IMR-90 (cell line): ENCODE results near the gene ZNF554. TPM values are rescaled to one million over a fixed set of nuclear protein-coding genes. Genes with fewer than 3 reads are reported as not detected.

ENCODE experiments used
- ATAC-seq: fragments of 200-7000 bp; cut with Tn5 transposase; 2 replicates; pipeline ENCODE4 v1.9.1; 2020; ENCODE audit warnings: low read depth, mild to moderate bottlenecking, moderate library complexity
- BruUV-seq: library from RNA; stranded (reverse); fragments of 400-500 nt; replicated peaks from 2 replicates; lab custom pipeline; 2021; lab: Mats Ljungman, UMichigan
- CTCF ChIA-PET: fragments of 300-600 bp; formaldehyde crosslinking; extraction: SDS; loops from one replicate; lab custom pipeline; 2021; ENCODE audit warnings: antibody characterized with exemption; lab: Yijun Ruan, JAX
- POLR2A ChIA-PET: fragments of 300-600 bp; sonication (Branson Sonifier 250); formaldehyde crosslinking; loops from one replicate; lab custom pipeline; 2022; ENCODE audit warnings: antibody characterized with exemption; ENCODE audit not compliant: unreplicated experiment; lab: Charles Lee
- DNase-seq: peaks from one replicate; pipeline ENCODE4 v3.0.0; 2013
- H2AFZ ChIP-seq: replicated peaks from 2 replicates; pipeline ENCODE3; 2013; ENCODE audit warnings: low read length, mild to moderate bottlenecking; ENCODE audit not compliant: poor library complexity
- H2AK5ac ChIP-seq: 2 replicates; pipeline ENCODE4 v1.6.1; 2013; ENCODE audit warnings: low read depth, low read length, inconsistent platforms
- H2AK9ac ChIP-seq: replicated peaks from 2 replicates; pipeline ENCODE3; 2013; ENCODE audit warnings: mild to moderate bottlenecking, low read depth, low read length, moderate library complexity; ENCODE audit not compliant: poor library complexity
- H2BK120ac ChIP-seq: 2 replicates; pipeline ENCODE4 v1.6.1; 2013; ENCODE audit warnings: low read depth, low read length, inconsistent platforms
- H2BK15ac ChIP-seq: 3 replicates; pipeline ENCODE4 v1.6.1; 2013; ENCODE audit warnings: low read depth, low read length, inconsistent platforms
- H2BK20ac ChIP-seq: 2 replicates; pipeline ENCODE4 v1.6.1; 2013; ENCODE audit warnings: low read depth, mild to moderate bottlenecking, inconsistent platforms, low read length, moderate library complexity
- H2BK5ac ChIP-seq: 2 replicates; pipeline ENCODE4 v1.6.1; 2013; ENCODE audit warnings: mild to moderate bottlenecking, low read depth, low read length, inconsistent platforms; ENCODE audit not compliant: poor library complexity, severe bottlenecking
- H3K14ac ChIP-seq: replicated peaks from 2 replicates; pipeline ENCODE4 v1.6.1; 2013; ENCODE audit warnings: low read depth, low read length, inconsistent platforms
- H3K18ac ChIP-seq: 2 replicates; pipeline ENCODE4 v1.6.1; 2013; ENCODE audit warnings: low read depth, low read length, control low read depth
- H3K23ac ChIP-seq: 2 replicates; pipeline ENCODE4 v1.6.1; 2013; ENCODE audit warnings: low read depth, low read length, inconsistent platforms
- H3K27ac ChIP-seq: 2 replicates; pipeline ENCODE4 v1.5.1; 2013; ENCODE audit warnings: mild to moderate bottlenecking, control low read depth, low read length; ENCODE audit not compliant: insufficient read depth
- H3K27me3 ChIP-seq: 2 replicates; pipeline ENCODE4 v1.6.1; 2013; ENCODE audit warnings: low read length; ENCODE audit not compliant: control insufficient read depth, insufficient read depth
- H3K36me3 ChIP-seq: 2 replicates; pipeline ENCODE4 v1.6.1; 2013; ENCODE audit warnings: low read length, mixed read lengths; ENCODE audit not compliant: control insufficient read depth, insufficient read depth
- H3K4ac ChIP-seq: 2 replicates; pipeline ENCODE4 v1.6.1; 2013; ENCODE audit warnings: low read depth, low read length, inconsistent platforms
- H3K4me1 ChIP-seq: 2 replicates; pipeline ENCODE4 v1.6.1; 2013; ENCODE audit warnings: low read length, mixed read lengths; ENCODE audit not compliant: control insufficient read depth, insufficient read depth
- H3K4me2 ChIP-seq: 2 replicates; pipeline ENCODE4 v1.6.1; 2013; ENCODE audit warnings: low read depth, mild to moderate bottlenecking, control low read depth, low read length, moderate library complexity
- H3K4me3 ChIP-seq: 2 replicates; pipeline ENCODE4 v1.5.1; 2013; ENCODE audit warnings: low read depth, mild to moderate bottlenecking, control low read depth, low read length, moderate library complexity; ENCODE audit not compliant: insufficient read depth
- H3K56ac ChIP-seq: 2 replicates; pipeline ENCODE4 v1.6.1; 2013; ENCODE audit warnings: low read length, inconsistent platforms; ENCODE audit not compliant: insufficient read depth; ENCODE audit errors: extremely low read depth
- H3K79me1 ChIP-seq, 2 experiments: 2 replicates each; pipeline ENCODE4 v1.6.1; 2013; ENCODE audit warnings: low read length in 2 of 2, inconsistent platforms in 1 of 2, low read depth in 1 of 2
- H3K9ac ChIP-seq: 2 replicates; pipeline ENCODE4 v1.6.1; 2013; ENCODE audit warnings: low read depth, low read length, control low read depth
- H3K9me1 ChIP-seq: 2 replicates; pipeline ENCODE4 v1.6.1; 2013; ENCODE audit warnings: low read length, inconsistent platforms; ENCODE audit not compliant: insufficient read depth
- H3K9me3 ChIP-seq: 2 replicates; pipeline ENCODE4 v1.6.1; 2013; ENCODE audit warnings: low read length; ENCODE audit not compliant: control insufficient read depth, insufficient read depth
- H4K20me1 ChIP-seq: 2 replicates; pipeline ENCODE4 v1.6.1; 2013; ENCODE audit warnings: low read length, inconsistent platforms; ENCODE audit not compliant: insufficient read depth
- H4K5ac ChIP-seq: 2 replicates; pipeline ENCODE4 v1.6.1; 2013; ENCODE audit warnings: mild to moderate bottlenecking, low read depth, low read length, control low read depth
- H4K8ac ChIP-seq, 2 experiments: 2 replicates each; pipeline ENCODE4 v1.6.1; 2013; ENCODE audit warnings: low read depth in 2 of 2, low read length in 2 of 2, control low read depth in 1 of 2, inconsistent platforms in 1 of 2
- H4K91ac ChIP-seq: 2 replicates; pipeline ENCODE4 v1.6.1; 2013; ENCODE audit warnings: low read depth, low read length, inconsistent platforms; ENCODE audit not compliant: insufficient read depth
- CHD1 ChIP-seq: IDR thresholded peaks from 2 replicates; pipeline ENCODE4 v1.6.1; 2012; ENCODE audit warnings: low read depth, low read length, improper control_type of control experiment
- RCOR1 ChIP-seq: IDR thresholded peaks from 2 replicates; pipeline ENCODE4 v1.6.1; 2012; ENCODE audit warnings: mild to moderate bottlenecking, low read length, improper control_type of control experiment; ENCODE audit not compliant: insufficient replicate concordance
- SMC3 ChIP-seq: fragments of 150-350 bp; IDR thresholded peaks from 2 replicates; pipeline ENCODE4 v1.6.1; 2016; ENCODE audit warnings: low read depth, mild to moderate bottlenecking, antibody characterized with exemption, low read length, moderate library complexity
- WGBS, 2 experiments: methylation state at CpG; one replicate each; pipeline versions ENCODE4 v1.1.5 to v1.1.7; 2013; ENCODE audit warnings: missing lambda C conversion rate in 2 of 2; ENCODE audit not compliant: insufficient read length in 1 of 2; ENCODE audit errors: extremely low coverage in 2 of 2; 5-methylcytosine and 5-hydroxymethylcytosine counted together
- dilution Hi-C: fragments of 300-500 bp; cut with HindIII; formaldehyde crosslinking; loops from one replicate; pipeline ENCODE4 v1.14.3; 2018; ENCODE audit warnings: low sequenced_read_pairs; ENCODE audit not compliant: unreplicated experiment
- in situ Hi-C: fragments of 300-500 bp; cut with MboI; formaldehyde crosslinking; loops from 3 replicates; pipeline ENCODE4 v1.14.3; 2019; ENCODE audit warnings: low sequenced_read_pairs, inconsistent platforms, mixed read lengths
- intact Hi-C: fragments of 100-400 bp; cut with micrococcal nuclease; formaldehyde crosslinking; loops from 2 replicates; pipeline ENCODE4 v1.10.0; 2022
- polyA plus RNA-seq, 3 experiments: library from polyadenylated mRNA; depleted of rRNA; stranded (reverse); fragments of >200 nt; gene quantifications; 2 replicates each; pipeline ENCODE4 v1.2.3, GENCODE V29; 2012; ENCODE audit warnings: low replicate concordance in 1 of 3
- total RNA-seq: library from RNA; depleted of rRNA; stranded (reverse); fragments of >200 nt; gene quantifications from 2 replicates; pipeline ENCODE4 v1.2.3, GENCODE V29; 2012

Gene ZNF554
- total and polyA plus RNA-seq, 2 of the 4 experiments (the other 2 are of a cell fraction), result 1.5 to 3.0 TPM

- no peak overlapping the region for H2AFZ ChIP-seq
- H2BK120ac ChIP-seq, result no peak overlapping the region
- dilution Hi-C loops, result no loop called here
- no peak overlapping the region for H3K4me3 ChIP-seq
- ChIA-PET CTCF (no interaction called here), POLR2A (no interaction called here)
- H3K23ac ChIP-seq, result no peak overlapping the region
- H3K14ac ChIP-seq, result no peak overlapping the region
- no peak overlapping the region for H4K5ac ChIP-seq
- H4K91ac ChIP-seq, result no peak overlapping the region
- WGBS, 2 experiments, result 90% methylated on average over 12 of the region's 27 CpGs; no CpG with 5 or more reads in 1 of the 2 experiments
- H3K56ac ChIP-seq, result no peak overlapping the region
- no peak overlapping the region for H3K18ac ChIP-seq
- H3K27me3 ChIP-seq, result no peaks in the 10 kb centered on the region
- in situ Hi-C loops, result no loop called here
- H4K20me1 ChIP-seq, result no peaks in the 10 kb centered on the region; the same call in none of the 2 replicates
- H3K79me1 ChIP-seq, result peaks cover 0 to 34% of the 10 kb centered on the region in 2 experiments; a peak in 2 of 4 replicates
- intact Hi-C loops, result no loop called here
- peaks cover 45% of the 10 kb centered on the region for H3K36me3 ChIP-seq
- no peak overlapping the region for H3K9ac ChIP-seq
- no peaks in the 10 kb centered on the region for H3K4me1 ChIP-seq
- no TSS peak for BruUV-seq
- no peak overlapping the region for H3K4ac ChIP-seq
- no peak overlapping the region for H3K27ac ChIP-seq
- no peak overlapping the region for H2BK20ac ChIP-seq
- no peak overlapping the region for H2BK15ac ChIP-seq
- no peak overlapping the region for H4K8ac ChIP-seq
- no peak overlapping the region for H2BK5ac ChIP-seq
- no peaks in the 10 kb centered on the region for H3K9me1 ChIP-seq
- no peak for DNase-seq
- no peak for TF ChIP-seq CHD1
- TF ChIP-seq SMC3, result no peak
- TF ChIP-seq RCOR1, result no peak
- ATAC-seq, result no peak
- no peaks in the 10 kb centered on the region for H3K9me3 ChIP-seq
- H2AK5ac ChIP-seq, result no peak overlapping the region
- no peak overlapping the region for H3K4me2 ChIP-seq
- no peak overlapping the region for H2AK9ac ChIP-seq
Measured at GRCh38 chr19:2795827-2796658, 23.6 kb upstream of the ZNF554 start.
